SK-N-SH (cell line): Measurements from ENCODE around the gene OR2B3. TPM values are rescaled to one million over a fixed set of nuclear protein-coding genes. Genes with fewer than 3 reads are reported as not detected.

Source experiments
- CTCF ChIA-PET: fragments of 300-600, 350-600 bp; formaldehyde crosslinking; extraction: SDS; loops from one replicate; lab custom pipeline; 2021; lab: Yijun Ruan, JAX
- POLR2A ChIA-PET: fragments of 350-600 bp; sonication (Branson Sonifier 250); formaldehyde crosslinking; extraction: SDS; loops from one replicate; lab custom pipeline; 2020; ENCODE audit warnings: antibody characterized with exemption, inconsistent platforms; lab: Yijun Ruan, JAX
- DNase-seq: peaks from one replicate; pipeline ENCODE4 v3.0.0; 2012
- H2AFZ ChIP-seq: fragments of 200-600 bp; sonication (generic); 2 replicates; pipeline ENCODE4 v1.8.1; 2016; ENCODE audit warnings: antibody characterized with exemption, mild to moderate bottlenecking, low read depth
- H3F3A ChIP-seq: fragments of 200-600 bp; sonication (generic); replicated peaks from 2 replicates; pipeline ENCODE3; 2016; ENCODE audit warnings: antibody characterized with exemption, mild to moderate bottlenecking; ENCODE audit not compliant: insufficient read depth
- H3K27ac ChIP-seq, 2 experiments: fragments of 200-500 bp in 1 of 2; fragments of 200-600 bp in 1 of 2; sonication (Bioruptor generic) in 1 of 2; sonication (generic), shearing (Covaris generic) in 1 of 2; 2 replicates each; pipeline versions ENCODE4 v1.5.1 to v1.6.1; 2014 to 2016; ENCODE audit warnings: low read depth in 2 of 2, inconsistent platforms in 1 of 2, low read length in 1 of 2, mild to moderate bottlenecking in 1 of 2, mixed read lengths in 1 of 2
- H3K27me3 ChIP-seq: fragments of 200-600 bp; sonication (generic), shearing (Covaris generic); 2 replicates; pipeline ENCODE4 v1.6.1; 2016; ENCODE audit warnings: mixed run types; ENCODE audit not compliant: insufficient read depth
- H3K36me3 ChIP-seq, 2 experiments: fragments of 200-500 bp in 1 of 2; fragments of 200-600 bp in 1 of 2; sonication (Bioruptor generic) in 1 of 2; sonication (generic) in 1 of 2; replicated peaks in 1 of 2; 2 replicates each; pipeline versions ENCODE3 to v1.5.1; 2014 to 2016; ENCODE audit warnings: low read length in 1 of 2, mild to moderate bottlenecking in 1 of 2; ENCODE audit not compliant: insufficient read depth in 2 of 2, control insufficient read depth in 1 of 2
- H3K4me1 ChIP-seq, 2 experiments: fragments of 200-500 bp in 1 of 2; fragments of 200-600 bp in 1 of 2; sonication (Bioruptor generic) in 1 of 2; sonication (generic), shearing (Covaris generic) in 1 of 2; 2 replicates each; pipeline versions ENCODE4 v1.5.1 to v1.6.1; 2014 to 2016; ENCODE audit warnings: low read depth in 1 of 2, low read length in 1 of 2, mixed run types in 1 of 2; ENCODE audit not compliant: insufficient read depth in 2 of 2, control insufficient read depth in 1 of 2
- H3K4me2 ChIP-seq: fragments of 200-600 bp; sonication (generic), shearing (Covaris generic); 2 replicates; pipeline ENCODE4 v1.6.1; 2017; ENCODE audit warnings: mixed run types
- H3K4me3 ChIP-seq, 2 experiments: fragments of 200-500 bp in 1 of 2; fragments of 200-600 bp in 1 of 2; sonication (Bioruptor generic) in 1 of 2; sonication (generic), shearing (Covaris generic) in 1 of 2; 2 replicates each; pipeline versions ENCODE4 v1.5.1 to v1.8.1; 2014 to 2016; ENCODE audit warnings: low read depth in 2 of 2, inconsistent platforms in 1 of 2, low read length in 1 of 2, mild to moderate bottlenecking in 1 of 2, mixed read lengths in 1 of 2, moderate library complexity in 1 of 2
- H3K79me2 ChIP-seq: fragments of 200-600 bp; sonication (generic); 2 replicates; pipeline ENCODE4 v1.8.1; 2017; ENCODE audit warnings: mild to moderate bottlenecking; ENCODE audit not compliant: insufficient read depth
- H3K9ac ChIP-seq: fragments of 200-600 bp; sonication (generic); 2 replicates; pipeline ENCODE4 v1.6.1; 2017; ENCODE audit warnings: mixed run types
- H3K9me2 ChIP-seq: fragments of 200-600 bp; sonication (generic); 2 replicates; pipeline ENCODE4 v1.6.1; 2017; ENCODE audit warnings: mixed run types
- H3K9me3 ChIP-seq: fragments of 200-600 bp; sonication (generic); 2 replicates; pipeline ENCODE4 v1.6.1; 2017; ENCODE audit warnings: mixed run types, mild to moderate bottlenecking, moderate library complexity
- H4K20me1 ChIP-seq: fragments of 200-600 bp; sonication (generic); 2 replicates; pipeline ENCODE4 v1.6.1; 2017; ENCODE audit warnings: mild to moderate bottlenecking, mixed run types; ENCODE audit not compliant: insufficient read depth
- FOSL2 ChIP-seq: IDR thresholded peaks from 2 replicates; pipeline ENCODE4 v1.4.0; 2012; ENCODE audit warnings: low read depth, mild to moderate bottlenecking, moderate library complexity, borderline replicate concordance
- JUND ChIP-seq: IDR thresholded peaks from 2 replicates; pipeline ENCODE4 v1.4.0; 2012
- POLR2AphosphoS5 ChIP-seq: IDR thresholded peaks from 2 replicates; pipeline ENCODE4 v1.6.1; 2012; ENCODE audit warnings: low read depth, low read length
- RFX5 ChIP-seq: IDR thresholded peaks from 2 replicates; pipeline ENCODE4 v1.6.1; 2012; ENCODE audit warnings: mild to moderate bottlenecking, improper control_type of control experiment, low read length
- TEAD4 ChIP-seq: IDR thresholded peaks from 2 replicates; pipeline ENCODE4 v1.4.0; 2012; ENCODE audit warnings: mild to moderate bottlenecking, borderline replicate concordance; ENCODE audit not compliant: insufficient read depth
- YY1 ChIP-seq: IDR thresholded peaks from 2 replicates; pipeline ENCODE4 v1.4.0; 2012; ENCODE audit warnings: low read depth, mild to moderate bottlenecking
- WGBS: methylation state at CpG from one replicate; pipeline ENCODE4 v1.1.6; 2017; ENCODE audit warnings: low lambda C conversion rate; 5-methylcytosine and 5-hydroxymethylcytosine counted together
- polyA plus RNA-seq, 3 experiments: library from polyadenylated mRNA; depleted of rRNA; stranded (reverse); fragments of >200 nt; gene quantifications; 2 replicates each; pipeline ENCODE4 v1.2.3, GENCODE V29; 2012

The OR2B3 gene, protein sequence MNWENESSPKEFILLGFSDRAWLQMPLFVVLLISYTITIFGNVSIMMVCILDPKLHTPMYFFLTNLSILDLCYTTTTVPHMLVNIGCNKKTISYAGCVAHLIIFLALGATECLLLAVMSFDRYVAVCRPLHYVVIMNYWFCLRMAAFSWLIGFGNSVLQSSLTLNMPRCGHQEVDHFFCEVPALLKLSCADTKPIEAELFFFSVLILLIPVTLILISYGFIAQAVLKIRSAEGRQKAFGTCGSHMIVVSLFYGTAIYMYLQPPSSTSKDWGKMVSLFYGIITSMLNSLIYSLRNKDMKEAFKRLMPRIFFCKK
- polyA plus RNA-seq (2012; rRNA removed) = not detected in 2 replicates
- not detected in 2 replicates for polyA plus RNA-seq (2012; cell fraction: cytosol; rRNA removed)
- polyA plus RNA-seq (2012; cell fraction: nucleus; rRNA removed) = not detected in 2 replicates

GRCh38 chr6:29087213-29087612, at the start of gene OR2B3:
Gene OR2B3 (minus strand): TSS chr6:29087313. CDS start chr6:29087248, 65 bp downstream.
- no peak within 1 kb of the TSS for H3K4me3 ChIP-seq
- H3K27me3 ChIP-seq = peaks cover 3% of the 10 kb centered on the region; the same call in 1 of the 2 replicates
- no peaks in the 10 kb centered on the region for H4K20me1 ChIP-seq
- no peak within 1 kb of the TSS for H3K4me2 ChIP-seq
- no peak for TF ChIP-seq YY1
- H3K79me2 ChIP-seq = no peaks in the 10 kb centered on the region
- no peaks in the 10 kb centered on the region for H3K4me1 ChIP-seq
- no peak within 1 kb of the TSS for H3K9ac ChIP-seq
- ChIA-PET POLR2A (no interaction called here), CTCF (no interaction called here)
- no peak within 1 kb of the TSS for H2AFZ ChIP-seq
- no peaks in the 10 kb centered on the region for H3K36me3 ChIP-seq
- no peak for DNase-seq
- no peaks in the 10 kb centered on the region for H3K9me3 ChIP-seq
- 0% methylated on average over 1 of the region's 1 CpG for WGBS
- no peaks in the 10 kb centered on the region for H3F3A ChIP-seq
- no peak within 1 kb of the TSS for H3K27ac ChIP-seq
- H3K9me2 ChIP-seq = no peaks in the 10 kb centered on the region

GRCh38 chr6:29131691-29132090, 44.6 kb upstream of the OR2B3 start:
- no peak for TF ChIP-seq JUND
- Histone ChIP-seq H3K9ac (no peak overlapping the region), H3K4me2 (no peak overlapping the region), H3K27me3 (no peaks in the 10 kb centered on the region; the same call in 1 of the 2 replicates), H3F3A (no peaks in the 10 kb centered on the region), H3K36me3 (no peaks in the 10 kb centered on the region), H3K27ac (no peak overlapping the region), H3K4me1 (no peaks in the 10 kb centered on the region), H3K79me2 (no peaks in the 10 kb centered on the region), H2AFZ (no peak overlapping the region), H3K4me3 (no peak overlapping the region), H3K9me2 (no peaks in the 10 kb centered on the region), H3K9me3 (no peaks in the 10 kb centered on the region), H4K20me1 (no peaks in the 10 kb centered on the region)
- DNase-seq = no peak
- CTCF ChIA-PET = no interaction called here
- POLR2A ChIA-PET = no interaction called here
- 0% methylated on average over 2 of the region's 2 CpGs for WGBS

DNA sequence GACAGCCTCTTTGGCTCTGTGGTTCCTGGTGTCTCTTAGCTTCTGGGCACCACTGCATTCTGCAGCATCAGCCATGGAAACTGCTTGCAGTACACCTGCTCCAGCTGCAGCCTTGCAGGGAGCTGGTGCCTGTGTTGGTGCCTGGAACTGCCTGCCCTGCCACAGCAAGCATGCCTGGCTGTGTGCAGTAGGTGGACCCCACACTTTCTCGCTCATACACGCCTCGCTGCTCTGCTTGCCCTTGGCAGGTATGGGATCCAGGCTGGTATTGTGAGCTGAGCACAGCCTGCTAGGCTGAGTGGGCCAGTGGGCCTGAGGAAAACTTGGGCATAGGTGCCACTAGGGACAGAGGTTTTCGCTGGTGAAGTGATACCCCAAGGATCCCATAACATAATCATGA, 43.5 kb upstream of the OR2B3 start:
- ChIA-PET CTCF (no interaction called here), POLR2A (no interaction called here)
- Histone ChIP-seq H3K27me3 (no peaks in the 10 kb centered on the region; the same call in 1 of the 2 replicates), H3F3A (no peaks in the 10 kb centered on the region), H3K27ac (no peak overlapping the region), H3K9me2 (no peaks in the 10 kb centered on the region), H3K9me3 (no peaks in the 10 kb centered on the region), H4K20me1 (no peaks in the 10 kb centered on the region), H3K9ac (no peak overlapping the region), H3K4me2 (no peak overlapping the region), H3K4me1 (no peaks in the 10 kb centered on the region), H3K4me3 (no peak overlapping the region), H3K36me3 (no peaks in the 10 kb centered on the region), H2AFZ (no peak overlapping the region), H3K79me2 (no peaks in the 10 kb centered on the region)
- WGBS = 0% methylated on average over 4 of the region's 4 CpGs
- DNase-seq = no peak
- TF ChIP-seq POLR2AphosphoS5 (no peak), TEAD4 (no peak), FOSL2 (no peak), RFX5 (no peak)
